HEK293T (cell line): ENCODE data around the gene MPLKIP.

Experiments
- ARNT ChIP-seq: fragments of 450-650 bp; IDR thresholded peaks from 2 replicates; pipeline ENCODE4 v1.6.1; 2017; ENCODE audit warnings: mild to moderate bottlenecking
- BHLHE40 ChIP-seq: fragments of 450-650 bp; IDR thresholded peaks from 2 replicates; pipeline ENCODE4 v1.6.1; 2016; ENCODE audit warnings: mild to moderate bottlenecking, moderate library complexity, borderline replicate concordance
- CTBP1 ChIP-seq: fragments of 450-650 bp; IDR thresholded peaks from 2 replicates; pipeline ENCODE4 v1.6.1; 2016; ENCODE audit warnings: borderline replicate concordance
- FOXA1 ChIP-seq: fragments of 450-650 bp; IDR thresholded peaks from 2 replicates; pipeline ENCODE4 v1.6.1; 2016; ENCODE audit warnings: mild to moderate bottlenecking
- FOXK2 ChIP-seq: fragments of 450-650 bp; IDR thresholded peaks from 2 replicates; pipeline ENCODE4 v1.6.1; 2016; ENCODE audit warnings: mild to moderate bottlenecking
- FOXM1 ChIP-seq: fragments of 450-650 bp; IDR thresholded peaks from 2 replicates; pipeline ENCODE4 v1.6.1; 2017; ENCODE audit warnings: mild to moderate bottlenecking, borderline replicate concordance
- L3MBTL2 ChIP-seq: fragments of 450-650 bp; conservative IDR thresholded peaks from 2 replicates; pipeline ENCODE4 v1.6.1; 2016; ENCODE audit warnings: mild to moderate bottlenecking
- LEF1 ChIP-seq: fragments of 450-650 bp; IDR thresholded peaks from 2 replicates; pipeline ENCODE4 v1.6.1; 2017; ENCODE audit warnings: mild to moderate bottlenecking, borderline replicate concordance
- NFRKB ChIP-seq: fragments of 450-650 bp; IDR thresholded peaks from 2 replicates; pipeline ENCODE4 v1.6.1; 2016; ENCODE audit warnings: mild to moderate bottlenecking, moderate library complexity
- SP1 ChIP-seq: fragments of 450-650 bp; IDR thresholded peaks from 2 replicates; pipeline ENCODE4 v1.6.1; 2017
- SUZ12 ChIP-seq: fragments of 450-650 bp; IDR thresholded peaks from 2 replicates; pipeline ENCODE4 v1.6.1; 2016; ENCODE audit warnings: mild to moderate bottlenecking

- TF ChIP-seq FOXK2 (no peak), NFRKB (no peak), FOXA1 (no peak), SP1 (no peak), FOXM1 (no peak), CTBP1 (no peak), SUZ12 (no peak), L3MBTL2 (no peak), BHLHE40 (no peak), LEF1 (no peak), ARNT (no peak)
Measured at GRCh38 chr7:40133561-40134427, 628 bp downstream of the MPLKIP start.
